Embryonic facial prominence (tissue), 1 donor: Measurements from ENCODE around the gene ILDR1.
"Not testable (repeated sequence)": the region's sequence is repeated elsewhere in the genome, so short reads cannot be mapped to it uniquely, and the experiment has no call there.

ENCODE experiments used
- DNase-seq: peaks from one replicate; pipeline ENCODE4 v3.0.0-alpha.2; 2016; ENCODE audit errors: extremely low spot score

The ILDR1 gene

GRCh38 chr3:121942116-121942786 is 79.8 kb downstream of the ILDR1 start:
- DNase-seq: no peak

GRCh38 chr3:121941592-121941991 is 80.5 kb downstream of the ILDR1 start:
- DNase-seq: no peak

- not testable (repeated sequence) for DNase-seq
These were observed 83.7 kb downstream of the ILDR1 start for GRCh38 chr3:121938141-121938855.
